ENCODE data around the gene PPT2. TPM values are rescaled to one million over a fixed set of nuclear protein-coding genes. Genes with fewer than 3 reads are reported as not detected.
A peak's percentile ranks its signal among the peaks of the same experiment; 100 is the strongest.

The PPT2 gene
- total and polyA plus RNA-seq, 2 experiments from 2014 or later, result 8.9 to 20.6 TPM

GRCh38 chr6:32188381-32189068 lies 34.6 kb downstream of the PPT2 start:
- H3K4me3 Mint-ChIP-seq, result peak overlapping the region; percentile 89
- H3K79me2 ChIP-seq (replicated peaks; ENCODE audit: insufficient read depth), result peaks cover 12% of the 10 kb centered on the region
- ATAC-seq (peak; percentile 4; the same call in 2 of the 3 replicates), DNase-seq (ENCODE audit: low spot score) (no peak)
- H3K4me1 ChIP-seq (ENCODE audit: insufficient read depth), result peaks cover 40% of the 10 kb centered on the region
- H3K36me3 ChIP-seq (ENCODE audit: insufficient read depth), result peaks cover 3% of the 10 kb centered on the region; the same call in 1 of the 2 replicates
- 0 out of 2 replicates have a peak overlapping the region, but pooled peaks have one; percentile 45 for H3K27ac ChIP-seq (ENCODE audit: low read depth)
- H2AFZ ChIP-seq, result no peak overlapping the region
- H3K4me1 Mint-ChIP-seq, result peaks cover 51% of the 10 kb centered on the region
- peaks cover 41% of the 10 kb centered on the region for H3K36me3 Mint-ChIP-seq (ENCODE audit: low read depth)
- H3F3A ChIP-seq (replicated peaks; ENCODE audit: low read depth), result peaks cover 17% of the 10 kb centered on the region
- H3K27me3 Mint-ChIP-seq (ENCODE audit: insufficient read depth, low read depth, poor library complexity), result peaks cover 26% of the 10 kb centered on the region
- peak overlapping the region; percentile 89 for H3K4me2 ChIP-seq
- TF ChIP-seq EZH2 (IDR thresholded peaks at IDR 0.05; ENCODE audit: low read depth, unreplicated experiment) (no peak), CTCF (conservative IDR thresholded peaks at IDR 0.05; ENCODE audit: low read depth in 2 of 2) (no peak), JUNB (IDR thresholded peaks at IDR 0.05; ENCODE audit: unreplicated experiment) (no peak), CREB1 (CRISPR knock-in tag; IDR thresholded peaks at IDR 0.05; ENCODE audit: low read depth) (no peak), ZNF114 (CRISPR knock-in tag; IDR thresholded peaks at IDR 0.05) (no peak), ETS1 (IDR thresholded peaks at IDR 0.05) (no peak), ZNF462 (CRISPR knock-in tag; IDR thresholded peaks at IDR 0.05) (no peak), NANOG (IDR thresholded peaks at IDR 0.05; ENCODE audit: borderline replicate concordance) (no peak), REST (IDR thresholded peaks at IDR 0.05; ENCODE audit: unreplicated experiment) (no peak), POLR2AphosphoS5 (IDR thresholded peaks at IDR 0.05; ENCODE audit: low read depth) (no peak), ZNF331 (CRISPR knock-in tag; IDR thresholded peaks at IDR 0.05; ENCODE audit: low read depth) (no peak), STAT1 (IDR thresholded peaks at IDR 0.05; ENCODE audit: unreplicated experiment) (no peak), EZH2phosphoT487 (IDR thresholded peaks at IDR 0.05; ENCODE audit: unreplicated experiment) (no peak)
- no peaks in the 10 kb centered on the region for H3K9me2 ChIP-seq (ENCODE audit: insufficient read depth)
- H3K4me3 ChIP-seq, result peak overlapping the region; percentile 66
- no peaks in the 10 kb centered on the region for H3K27me3 ChIP-seq (ENCODE audit: insufficient read depth)
- no peaks in the 10 kb centered on the region for H4K20me1 ChIP-seq (replicated peaks; ENCODE audit: insufficient read depth)
- H3K27ac Mint-ChIP-seq, result peak overlapping the region; percentile 95
- no peaks in the 10 kb centered on the region; the same call in 2 of the 3 replicates for H3K9me3 Mint-ChIP-seq

Measured in GM23338 (cell line).